ENCODE measurements around the gene CD274.

GRCh38 chr9:5422276-5422675 is 28.1 kb upstream of the CD274 start:
- no peak for TF ChIP-seq CTCF (conservative IDR thresholded peaks at IDR 0.05; ENCODE audit: low read depth in 2 of 2)
- no peak for TF ChIP-seq EZH2 (IDR thresholded peaks at IDR 0.05; ENCODE audit: low read depth, unreplicated experiment)
- no peak for TF ChIP-seq JUNB (IDR thresholded peaks at IDR 0.05; ENCODE audit: unreplicated experiment)
- TF ChIP-seq STAT1 (IDR thresholded peaks at IDR 0.05; ENCODE audit: unreplicated experiment) = no peak
- TF ChIP-seq POLR2AphosphoS5 (IDR thresholded peaks at IDR 0.05; ENCODE audit: low read depth) = no peak
- TF ChIP-seq REST (IDR thresholded peaks at IDR 0.05; ENCODE audit: unreplicated experiment) = no peak
